MM.1S (cell line): ENCODE measurements around the gene C2CD2.

Experiments
- CTCF ChIP-seq: fragments of 300-600 bp; sonication (generic); IDR thresholded peaks from 2 replicates; pipeline ENCODE4 v1.5.1; 2016; ENCODE audit warnings: antibody characterized with exemption, low read length, mixed read lengths
- EZH2 ChIP-seq: fragments of 300-600 bp; sonication (generic); optimal IDR thresholded peaks from 2 replicates; pipeline ENCODE3; 2017; ENCODE audit warnings: low read depth, mild to moderate bottlenecking, antibody characterized with exemption, low read length, mixed read lengths
- EZH2phosphoT487 ChIP-seq: fragments of 300-600 bp; sonication (generic); IDR thresholded peaks from 2 replicates; pipeline ENCODE4 v1.6.1; 2018; ENCODE audit warnings: antibody characterized with exemption, low read length

GRCh38 chr21:41879190-41879998 is 74.4 kb downstream of the C2CD2 start, which contains the start of gene PRDM15:
- TF ChIP-seq CTCF (no peak), EZH2 (no peak), EZH2phosphoT487 (no peak)
